OCI-LY3 (cell line): Measurements from ENCODE around the gene CACNA1C.

Experiments used
- H2AFZ ChIP-seq: fragments of 200-600, 300-600 bp; shearing (Covaris generic); 2 replicates; pipeline ENCODE4 v1.6.0; 2014; ENCODE audit warnings: antibody characterized with exemption, low read depth, low read length
- H3K27ac ChIP-seq: fragments of 200-600, 300-600 bp; sonication (generic); 2 replicates; pipeline ENCODE4 v1.5.1; 2014; ENCODE audit warnings: mild to moderate bottlenecking, low read length, moderate library complexity, mixed read lengths
- H3K27me3 ChIP-seq: fragments of 200-600, 300-600 bp; sonication (generic); 2 replicates; pipeline ENCODE4 v1.6.1; 2014; ENCODE audit warnings: low read depth, low read length, mixed read lengths
- H3K36me3 ChIP-seq: fragments of 200-600, 300-600 bp; sonication (generic); replicated peaks from 2 replicates; pipeline ENCODE3; 2014; ENCODE audit warnings: low read depth, low read length, mixed read lengths
- H3K4me1 ChIP-seq: fragments of 300-600, 200-600 bp; sonication (generic); 2 replicates; pipeline ENCODE4 v1.6.1; 2014; ENCODE audit warnings: low read length, mixed read lengths
- H3K4me2 ChIP-seq: fragments of 200-600, 300-600 bp; sonication (generic); 2 replicates; pipeline ENCODE4 v1.6.1; 2014; ENCODE audit warnings: low read length, mixed read lengths
- H3K4me3 ChIP-seq: fragments of 300-600, 200-600 bp; sonication (generic); 2 replicates; pipeline ENCODE4 v1.5.1; 2014; ENCODE audit warnings: antibody characterized with exemption, mild to moderate bottlenecking, low read length, moderate library complexity
- H3K79me2 ChIP-seq: fragments of 300-600, 200-600 bp; shearing (Covaris generic); 2 replicates; pipeline ENCODE4 v1.6.1; 2014; ENCODE audit warnings: mild to moderate bottlenecking, low read length, mixed read lengths
- H3K9ac ChIP-seq: fragments of 300-600, 200-600 bp; shearing (Covaris generic); 2 replicates; pipeline ENCODE4 v1.6.0; 2014; ENCODE audit warnings: mild to moderate bottlenecking, low read length, moderate library complexity
- H3K9me3 ChIP-seq: fragments of 200-600, 300-600 bp; shearing (Covaris generic); 2 replicates; pipeline ENCODE4 v1.6.1; 2014; ENCODE audit warnings: low read length, mixed read lengths; ENCODE audit not compliant: insufficient read depth
- H4K20me1 ChIP-seq: fragments of 200-600, 300-600 bp; sonication (generic); 2 replicates; pipeline ENCODE4 v1.6.1; 2016; ENCODE audit warnings: low read length, mixed read lengths; ENCODE audit not compliant: insufficient read depth
- EZH2phosphoT487 ChIP-seq: fragments of 200-600 bp; shearing (Covaris generic); IDR thresholded peaks from 2 replicates; pipeline ENCODE4 v1.6.1; 2018; ENCODE audit warnings: antibody characterized with exemption, mixed run types, low read depth
- TF ChIP-seq, protein P1 (sequence below): fragments of 200-600, 300-600 bp; sonication (generic); IDR thresholded peaks from 2 replicates; pipeline ENCODE4 v1.5.1; 2014; ENCODE audit warnings: antibody characterized with exemption, low read length, low read depth

Gene CACNA1C

DNA sequence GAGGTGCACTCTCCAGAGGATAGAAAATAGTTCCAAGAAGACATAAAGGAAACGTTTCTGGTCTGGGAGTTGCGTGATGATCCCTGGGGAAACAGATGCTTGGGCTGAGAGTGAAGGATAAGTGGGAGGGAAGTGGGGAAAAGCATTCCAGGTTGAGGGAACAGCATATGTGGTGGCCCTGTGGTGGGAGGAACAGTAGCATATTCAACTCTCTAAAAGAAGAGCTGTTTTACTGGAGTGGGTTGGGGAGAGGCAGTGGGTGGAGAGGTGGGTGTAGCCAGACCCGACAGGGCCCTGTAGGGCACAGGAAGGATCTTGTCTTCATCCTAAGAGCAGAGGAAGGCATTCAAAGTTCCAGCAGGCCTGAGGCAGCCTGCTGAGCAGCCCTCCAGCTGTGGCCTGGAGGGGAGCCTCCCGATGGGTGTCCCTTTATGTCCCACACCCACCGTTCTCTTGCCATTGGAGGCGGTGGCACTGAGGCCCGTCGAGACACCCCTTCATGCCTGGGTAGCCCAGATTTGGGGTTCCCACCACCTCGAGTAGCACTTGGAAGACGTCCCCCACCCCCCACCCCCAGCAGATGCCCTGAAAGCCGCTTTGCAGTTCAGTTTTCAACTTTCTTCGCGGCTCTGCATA lies 431.5 kb downstream of the CACNA1C start:
- H3K36me3 ChIP-seq = no peaks in the 10 kb centered on the region
- no peak overlapping the region for H3K27ac ChIP-seq
- H3K79me2 ChIP-seq = no peaks in the 10 kb centered on the region
- no peak overlapping the region for H2AFZ ChIP-seq
- H4K20me1 ChIP-seq = no peaks in the 10 kb centered on the region
- H3K4me3 ChIP-seq = no peak overlapping the region
- peaks cover 12% of the 10 kb centered on the region for H3K4me1 ChIP-seq
- no peak overlapping the region for H3K4me2 ChIP-seq
- H3K9me3 ChIP-seq = no peaks in the 10 kb centered on the region
- H3K27me3 ChIP-seq = peaks cover 1% of the 10 kb centered on the region; the same call in 1 of the 2 replicates
- no peak overlapping the region for H3K9ac ChIP-seq
- TF ChIP-seq EZH2phosphoT487 = no peak
- TF ChIP-seq, protein P1, sequence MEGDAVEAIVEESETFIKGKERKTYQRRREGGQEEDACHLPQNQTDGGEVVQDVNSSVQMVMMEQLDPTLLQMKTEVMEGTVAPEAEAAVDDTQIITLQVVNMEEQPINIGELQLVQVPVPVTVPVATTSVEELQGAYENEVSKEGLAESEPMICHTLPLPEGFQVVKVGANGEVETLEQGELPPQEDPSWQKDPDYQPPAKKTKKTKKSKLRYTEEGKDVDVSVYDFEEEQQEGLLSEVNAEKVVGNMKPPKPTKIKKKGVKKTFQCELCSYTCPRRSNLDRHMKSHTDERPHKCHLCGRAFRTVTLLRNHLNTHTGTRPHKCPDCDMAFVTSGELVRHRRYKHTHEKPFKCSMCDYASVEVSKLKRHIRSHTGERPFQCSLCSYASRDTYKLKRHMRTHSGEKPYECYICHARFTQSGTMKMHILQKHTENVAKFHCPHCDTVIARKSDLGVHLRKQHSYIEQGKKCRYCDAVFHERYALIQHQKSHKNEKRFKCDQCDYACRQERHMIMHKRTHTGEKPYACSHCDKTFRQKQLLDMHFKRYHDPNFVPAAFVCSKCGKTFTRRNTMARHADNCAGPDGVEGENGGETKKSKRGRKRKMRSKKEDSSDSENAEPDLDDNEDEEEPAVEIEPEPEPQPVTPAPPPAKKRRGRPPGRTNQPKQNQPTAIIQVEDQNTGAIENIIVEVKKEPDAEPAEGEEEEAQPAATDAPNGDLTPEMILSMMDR = no peak

DNA sequence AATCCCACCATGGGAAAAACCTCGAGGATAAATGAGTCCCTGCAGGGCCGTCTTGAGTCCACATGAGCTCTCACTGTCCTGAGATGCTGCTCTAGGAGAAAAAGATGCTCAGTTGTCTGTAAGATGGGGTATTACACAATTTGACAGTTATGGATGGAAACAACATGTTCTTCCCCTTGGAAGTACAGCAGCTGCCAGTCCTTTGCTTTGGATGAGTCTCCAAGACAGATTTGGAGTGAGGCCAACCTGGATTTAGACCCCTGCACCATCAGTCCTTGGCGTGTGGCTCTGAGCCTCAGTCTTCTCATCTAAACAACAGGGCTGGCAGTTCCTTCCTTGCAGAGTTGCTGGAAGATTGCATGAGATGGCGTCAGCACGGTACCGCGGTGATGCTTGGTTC lies 432.9 kb downstream of the CACNA1C start:
- H3K27me3 ChIP-seq = peaks cover 12% of the 10 kb centered on the region; the same call in 1 of the 2 replicates
- no peak overlapping the region for H3K27ac ChIP-seq
- no peak overlapping the region for H3K9ac ChIP-seq
- no peaks in the 10 kb centered on the region for H4K20me1 ChIP-seq
- no peak overlapping the region for H3K4me2 ChIP-seq
- H3K9me3 ChIP-seq = no peaks in the 10 kb centered on the region
- H3K36me3 ChIP-seq = no peaks in the 10 kb centered on the region
- H3K4me3 ChIP-seq = no peak overlapping the region
- no peak overlapping the region for H2AFZ ChIP-seq
- TF ChIP-seq EZH2phosphoT487 = no peak
- TF ChIP-seq, protein P1 = no peak
- H3K4me1 ChIP-seq = peaks cover 9% of the 10 kb centered on the region
- H3K79me2 ChIP-seq = no peaks in the 10 kb centered on the region

DNA sequence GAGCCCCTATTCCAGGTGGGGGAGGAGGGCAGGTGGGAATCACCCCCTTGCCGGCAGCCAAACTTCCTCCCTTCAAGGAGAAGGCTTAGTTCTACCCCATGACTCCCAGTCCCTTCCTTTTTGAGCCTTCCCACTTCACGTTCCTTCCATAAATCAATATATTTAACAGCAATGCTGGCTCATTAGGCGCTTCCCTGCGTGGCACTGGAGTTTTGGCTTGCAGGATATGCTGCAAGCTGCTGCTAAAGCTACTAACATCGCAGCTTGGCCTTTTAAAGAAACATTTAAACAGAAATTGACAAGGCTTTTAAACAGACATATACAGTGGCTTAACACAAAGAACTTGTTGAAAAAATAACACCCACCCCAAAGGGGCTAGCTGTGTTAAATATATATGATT lies 434.0 kb downstream of the CACNA1C start:
- TF ChIP-seq EZH2phosphoT487 = no peak
- TF ChIP-seq, protein P1 = no peak
- Histone ChIP-seq H3K4me3 (no peak overlapping the region), H3K9me3 (no peaks in the 10 kb centered on the region), H3K4me2 (no peak overlapping the region), H2AFZ (no peak overlapping the region), H3K79me2 (no peaks in the 10 kb centered on the region), H3K9ac (no peak overlapping the region), H3K36me3 (no peaks in the 10 kb centered on the region), H3K4me1 (peaks cover 7% of the 10 kb centered on the region; the same call in 1 of the 2 replicates), H4K20me1 (no peaks in the 10 kb centered on the region), H3K27me3 (peaks cover 12% of the 10 kb centered on the region; the same call in 1 of the 2 replicates), H3K27ac (no peak overlapping the region)

GRCh38 chr12:2487278-2487677 lies 434.5 kb downstream of the CACNA1C start:
- H3K27me3 ChIP-seq = peaks cover 15% of the 10 kb centered on the region; the same call in 1 of the 2 replicates
- H3K79me2 ChIP-seq = no peaks in the 10 kb centered on the region
- H3K4me1 ChIP-seq = peaks cover 7% of the 10 kb centered on the region; the same call in 1 of the 2 replicates
- no peak overlapping the region for H2AFZ ChIP-seq
- no peak for TF ChIP-seq EZH2phosphoT487
- TF ChIP-seq, protein P1 = no peak
- H4K20me1 ChIP-seq = no peaks in the 10 kb centered on the region
- H3K9me3 ChIP-seq = no peaks in the 10 kb centered on the region
- no peak overlapping the region for H3K27ac ChIP-seq
- no peak overlapping the region for H3K9ac ChIP-seq
- no peak overlapping the region for H3K4me2 ChIP-seq
- no peaks in the 10 kb centered on the region for H3K36me3 ChIP-seq
- H3K4me3 ChIP-seq = no peak overlapping the region
